ENCODE data around the gene PDCD5.

DNA sequence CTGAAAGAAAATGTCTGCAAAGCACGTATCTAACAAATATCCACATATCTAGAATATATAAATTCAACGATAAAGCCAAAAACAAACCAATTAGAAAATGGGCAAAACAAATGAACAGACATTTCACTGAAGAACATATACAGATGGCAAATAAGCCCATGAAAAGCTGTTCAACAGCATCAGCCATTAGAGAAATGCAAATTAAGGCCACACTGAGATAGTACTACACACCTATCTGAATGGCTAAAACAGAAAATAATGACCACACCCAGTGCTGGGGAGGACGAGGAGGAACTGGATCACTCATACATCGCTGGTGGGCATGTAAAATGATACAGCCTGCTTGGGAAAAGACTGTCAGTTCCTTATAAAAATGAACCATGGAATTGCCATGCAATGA, 32.0 kb downstream of the PDCD5 start:
- TF ChIP-seq, protein P1, sequence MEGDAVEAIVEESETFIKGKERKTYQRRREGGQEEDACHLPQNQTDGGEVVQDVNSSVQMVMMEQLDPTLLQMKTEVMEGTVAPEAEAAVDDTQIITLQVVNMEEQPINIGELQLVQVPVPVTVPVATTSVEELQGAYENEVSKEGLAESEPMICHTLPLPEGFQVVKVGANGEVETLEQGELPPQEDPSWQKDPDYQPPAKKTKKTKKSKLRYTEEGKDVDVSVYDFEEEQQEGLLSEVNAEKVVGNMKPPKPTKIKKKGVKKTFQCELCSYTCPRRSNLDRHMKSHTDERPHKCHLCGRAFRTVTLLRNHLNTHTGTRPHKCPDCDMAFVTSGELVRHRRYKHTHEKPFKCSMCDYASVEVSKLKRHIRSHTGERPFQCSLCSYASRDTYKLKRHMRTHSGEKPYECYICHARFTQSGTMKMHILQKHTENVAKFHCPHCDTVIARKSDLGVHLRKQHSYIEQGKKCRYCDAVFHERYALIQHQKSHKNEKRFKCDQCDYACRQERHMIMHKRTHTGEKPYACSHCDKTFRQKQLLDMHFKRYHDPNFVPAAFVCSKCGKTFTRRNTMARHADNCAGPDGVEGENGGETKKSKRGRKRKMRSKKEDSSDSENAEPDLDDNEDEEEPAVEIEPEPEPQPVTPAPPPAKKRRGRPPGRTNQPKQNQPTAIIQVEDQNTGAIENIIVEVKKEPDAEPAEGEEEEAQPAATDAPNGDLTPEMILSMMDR (IDR thresholded peaks at IDR 0.05 in 8 of 11, conservative IDR thresholded peaks at IDR 0.05 in 3 of 11): no peak
- TF ChIP-seq POLR2A (IDR thresholded peaks at IDR 0.05): no peak
- TF ChIP-seq POLR2AphosphoS5 (IDR thresholded peaks at IDR 0.05): no peak
